HG02763 (cell line): ENCODE results near the gene VWF.

Experiments used
- ATAC-seq: cut with Tn5 transposase; IDR thresholded peaks from one replicate; pipeline ENCODE4 v1.9.1; 2021; ENCODE audit warnings: mild to moderate bottlenecking, moderate library complexity; ENCODE audit not compliant: unreplicated experiment

Gene VWF

DNA sequence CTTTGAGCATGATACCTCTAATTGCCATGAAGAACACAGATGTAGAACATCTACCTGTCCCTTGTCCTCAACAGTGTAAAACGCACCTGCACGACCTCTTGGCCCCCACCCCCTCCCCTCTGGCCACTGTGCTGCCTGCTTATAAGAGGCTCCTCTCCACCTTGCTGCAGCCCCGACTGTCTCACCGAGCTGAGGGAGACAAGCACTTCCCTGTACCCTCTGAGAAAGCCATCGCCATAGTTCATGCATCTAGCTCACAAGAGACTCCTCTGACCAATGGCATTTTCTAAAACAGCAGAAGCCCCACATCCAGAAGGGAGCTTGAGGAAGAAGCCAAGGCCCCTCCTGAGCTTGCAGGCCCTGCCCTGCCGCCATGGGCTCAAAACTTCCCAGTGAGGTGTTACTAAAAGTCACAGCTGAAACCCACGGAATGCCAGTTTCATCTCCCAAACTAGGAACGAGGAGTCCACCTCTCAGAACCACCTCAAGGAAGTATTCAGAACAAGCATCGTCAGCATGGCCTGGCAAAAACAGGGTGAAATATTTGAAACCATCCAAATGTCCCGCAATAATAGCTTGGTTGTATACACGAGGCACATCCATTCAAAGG, 157.9 kb downstream of the VWF start:
- no peak for ATAC-seq

DNA sequence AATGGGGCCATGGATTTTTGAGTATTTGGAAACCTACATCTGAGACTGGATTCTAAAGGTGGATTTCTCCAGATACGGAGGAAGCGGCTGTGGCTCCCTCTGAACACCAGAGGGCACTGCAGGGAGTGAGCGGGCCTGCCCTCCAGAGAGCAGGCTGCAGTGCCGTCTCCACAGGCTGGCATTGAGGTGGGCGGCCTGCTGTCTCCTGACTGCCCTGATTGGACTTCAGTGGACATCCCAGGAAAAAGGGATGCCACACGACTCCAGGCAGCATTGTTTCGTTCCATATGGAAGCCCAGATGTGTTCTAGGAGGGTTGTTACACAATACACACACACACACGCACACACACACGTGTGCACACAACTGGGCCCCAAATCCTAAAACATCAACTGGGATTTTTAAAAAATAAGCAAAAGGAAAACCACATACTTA, 158.5 kb downstream of the VWF start:
- ATAC-seq = no peak

- no peak for ATAC-seq
Measured at GRCh38 chr12:5964913-5965900, 159.3 kb downstream of the VWF start.

DNA sequence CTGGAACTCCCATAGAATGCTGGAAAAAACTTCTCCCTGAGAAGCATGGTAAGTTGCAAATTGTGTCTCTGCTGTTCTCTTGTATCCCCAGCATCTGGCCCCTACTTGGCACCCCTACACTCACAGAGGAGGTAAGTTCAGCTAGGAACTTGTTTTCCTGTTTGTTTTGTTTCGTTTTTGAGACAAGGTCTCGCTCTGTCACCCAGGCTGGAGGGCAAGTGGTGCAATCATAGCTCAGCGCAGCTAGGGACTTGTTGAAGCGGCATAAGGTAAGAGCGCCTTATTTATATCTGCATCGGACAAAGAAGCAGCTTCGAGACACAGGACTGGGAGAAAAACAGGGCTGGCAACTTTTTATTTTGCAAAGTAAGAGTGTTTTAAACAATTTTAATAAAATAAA, 161.0 kb downstream of the VWF start:
- ATAC-seq = no peak

- no peak for ATAC-seq
Measured at GRCh38 chr12:5960783-5961182, 163.7 kb downstream of the VWF start.

GRCh38 chr12:5956987-5957386, 167.5 kb downstream of the VWF start:
- no peak for ATAC-seq

- ATAC-seq = no peak
Measured at GRCh38 chr12:5954661-5955060, 169.8 kb downstream of the VWF start.

- ATAC-seq = no peak
Measured at GRCh38 chr12:5953835-5954586, 170.5 kb downstream of the VWF start.

- ATAC-seq = no peak
Measured at GRCh38 chr12:5952031-5952430, 172.4 kb downstream of the VWF start.

GRCh38 chr12:5948696-5949095, 175.8 kb downstream of the VWF start:
- ATAC-seq = no peak

- ATAC-seq = no peak
Measured at GRCh38 chr12:5947006-5947405, 177.5 kb downstream of the VWF start.

- no peak for ATAC-seq
Measured at GRCh38 chr12:5946388-5946787, 178.1 kb downstream of the VWF start.

DNA sequence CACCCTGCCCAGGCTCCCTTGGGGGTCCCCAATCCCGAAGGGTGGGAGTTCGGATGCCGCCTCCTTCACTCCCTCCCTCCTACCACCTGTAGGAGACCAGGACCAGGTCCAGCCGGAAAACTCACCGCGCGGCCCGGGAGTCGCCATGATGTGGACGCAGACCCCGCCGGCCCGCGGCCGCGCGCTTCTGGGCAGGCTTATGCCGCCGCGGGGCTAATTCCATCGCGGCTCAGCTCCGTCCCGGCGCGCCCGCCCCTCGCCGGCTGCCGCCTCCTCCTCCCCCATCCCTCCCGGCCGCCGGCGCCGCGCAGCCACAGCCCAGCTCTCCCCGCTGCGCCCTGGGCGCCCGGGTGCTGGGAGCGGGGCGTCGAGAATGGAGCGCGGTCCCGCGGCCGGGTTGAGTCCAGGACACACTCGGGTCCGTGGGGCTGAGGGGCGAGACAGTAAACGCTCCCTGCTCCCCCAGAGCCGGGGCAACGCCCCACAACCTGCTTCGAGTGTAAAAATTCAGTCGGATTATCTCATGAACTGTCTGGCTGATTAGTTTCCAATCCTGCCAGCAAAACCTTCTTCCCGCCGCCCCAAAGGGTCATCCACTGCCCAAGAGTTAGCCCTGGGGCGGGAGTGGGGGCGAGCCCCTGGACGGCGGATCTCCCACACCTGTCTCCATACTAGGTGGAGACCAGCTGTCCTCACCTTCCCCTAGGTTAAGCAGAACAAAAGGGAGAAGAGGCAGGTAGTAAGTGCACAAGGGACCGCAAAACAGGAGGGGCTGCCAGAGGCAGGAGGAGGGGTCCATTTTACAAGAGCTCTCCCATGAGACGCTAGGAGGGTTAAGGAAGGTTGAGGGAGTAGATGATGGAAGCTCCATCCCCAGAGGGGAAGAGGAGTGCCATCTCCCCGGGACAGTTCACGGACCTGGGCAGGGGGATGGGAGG, 179.1 kb downstream of the VWF start, which contains the start of gene ANO2:
Gene ANO2, minus strand, starts transcription at position 189 of the 938 bp plus-strand sequence. Its CDS starts 42 bp downstream, at position 147.
- ATAC-seq = no peak

GRCh38 chr12:5944688-5945070, 179.8 kb downstream of the VWF start:
- no peak for ATAC-seq

DNA sequence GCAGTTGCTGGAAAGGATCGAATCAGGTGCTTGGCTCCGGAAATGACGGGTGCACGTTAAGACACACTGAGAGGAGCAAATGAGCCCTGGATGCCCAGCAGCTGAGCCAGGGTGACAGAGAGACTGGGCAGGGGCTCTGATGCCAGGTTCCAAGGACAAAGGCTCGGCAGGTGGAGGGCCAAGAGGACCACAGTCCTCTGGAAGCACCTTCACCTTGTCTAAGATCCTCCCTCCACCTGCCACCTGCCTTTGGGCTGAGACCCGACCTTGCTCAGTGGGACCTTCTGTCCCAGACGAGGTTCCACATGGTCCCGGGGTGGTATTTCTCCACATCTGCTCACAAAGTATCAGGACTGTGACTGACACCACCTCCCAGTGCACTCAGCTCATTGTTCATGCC, 180.4 kb downstream of the VWF start:
- no peak for ATAC-seq

DNA sequence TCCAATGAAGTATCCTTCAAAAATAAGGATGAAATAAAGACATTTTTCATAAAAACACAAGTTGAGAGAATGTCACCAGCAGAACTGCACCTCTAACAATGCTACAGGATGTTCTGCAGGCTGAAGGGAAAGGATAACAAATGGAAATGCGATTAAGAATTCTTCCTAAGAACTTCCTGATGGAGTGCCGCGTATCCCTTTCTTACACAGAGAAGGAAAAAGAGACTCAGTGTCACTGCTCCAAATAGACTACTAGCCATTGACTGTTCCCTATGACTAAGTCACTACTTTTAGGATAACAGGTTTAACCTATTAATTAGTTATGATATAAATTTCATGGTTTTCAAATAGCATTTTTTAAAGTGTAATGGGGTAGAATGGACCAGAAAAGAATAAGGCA, 182.6 kb downstream of the VWF start:
- no peak for ATAC-seq

- ATAC-seq = no peak
Measured at GRCh38 chr12:5927732-5928516, 196.5 kb downstream of the VWF start.

DNA sequence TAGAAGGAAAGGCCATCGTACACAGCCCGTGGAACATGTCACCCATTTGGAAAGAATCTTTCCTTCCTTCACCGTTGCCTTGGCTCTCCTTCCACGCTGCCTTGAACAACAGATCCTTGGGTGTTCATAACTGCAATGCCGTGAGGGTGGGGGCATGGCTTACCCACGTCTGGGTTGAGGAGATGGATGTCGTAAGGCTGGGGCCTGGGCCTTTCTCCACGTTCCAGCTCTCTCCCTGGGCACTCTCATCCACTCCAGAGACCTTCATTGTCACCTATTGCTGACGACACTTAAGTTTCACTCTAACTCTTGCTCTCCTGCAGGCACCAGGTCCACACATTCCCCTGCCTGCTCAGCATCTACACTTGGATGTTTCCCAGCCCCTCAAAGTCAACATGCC, 198.8 kb downstream of the VWF start:
- no peak for ATAC-seq

DNA sequence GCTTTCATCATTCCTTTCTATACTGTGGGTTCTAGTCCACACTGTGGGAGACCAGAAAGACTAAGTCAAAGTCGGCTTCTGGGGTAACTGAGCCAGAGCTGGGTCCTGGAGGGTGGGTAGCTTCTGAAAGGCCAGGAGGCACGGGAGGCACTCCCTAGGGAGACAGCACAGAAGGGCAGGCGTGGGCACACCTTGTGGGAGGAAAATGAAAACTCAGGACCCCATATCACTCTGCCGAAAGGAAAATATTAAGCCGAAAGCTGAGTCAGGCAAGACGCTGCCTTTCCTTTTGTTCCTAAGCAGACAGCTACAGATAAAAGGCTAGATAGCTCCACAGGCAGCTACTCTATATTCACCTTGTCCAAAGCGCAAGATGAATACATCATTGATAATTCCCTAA, 200.1 kb downstream of the VWF start:
- ATAC-seq = no peak

DNA sequence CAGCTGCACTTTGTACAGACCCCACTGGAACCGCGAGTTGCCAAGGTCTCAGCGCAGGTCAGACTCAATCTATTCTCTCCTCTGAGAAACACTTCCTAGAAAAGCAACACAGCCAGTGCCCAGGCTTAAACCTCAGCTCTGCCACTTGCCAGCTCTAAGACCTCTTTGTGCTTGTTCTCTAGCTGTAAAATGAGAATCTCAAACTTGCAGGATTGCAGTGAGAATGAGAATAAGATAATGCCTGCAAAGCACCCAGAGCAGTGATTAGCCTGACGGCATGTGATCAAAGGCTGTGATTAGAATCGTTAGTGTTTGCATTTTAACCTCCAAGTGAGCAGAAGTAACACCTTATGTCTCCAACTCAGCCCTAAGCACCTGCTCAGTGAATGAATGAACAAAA, 200.7 kb downstream of the VWF start:
- no peak for ATAC-seq
